Large intestine (tissue), 3 donors: Measurements from ENCODE around the gene CCDC66. TPM values are rescaled to one million over a fixed set of nuclear protein-coding genes. Genes with fewer than 3 reads are reported as not detected.

Experiments
- DNase-seq, 2 donors: peaks; one replicate each; pipeline versions ENCODE4 v3.0.0 to v3.0.0-alpha.2; 2013
- H3K27ac ChIP-seq: one replicate; pipeline ENCODE4 v1.5.1; 2013; ENCODE audit warnings: low read length
- H3K27me3 ChIP-seq: 2 replicates; pipeline ENCODE4 v1.6.1; 2013; ENCODE audit warnings: low read length; ENCODE audit not compliant: control insufficient read depth, insufficient read depth
- H3K36me3 ChIP-seq: 2 replicates; pipeline ENCODE4 v1.6.1; 2013; ENCODE audit warnings: low read length; ENCODE audit not compliant: control insufficient read depth, insufficient read depth
- H3K4me1 ChIP-seq: one replicate; pipeline ENCODE4 v1.6.1; 2013; ENCODE audit warnings: low read length; ENCODE audit not compliant: control insufficient read depth, insufficient read depth
- H3K4me3 ChIP-seq: one replicate; pipeline ENCODE4 v1.5.1; 2013; ENCODE audit warnings: low read length
- H3K9me3 ChIP-seq: one replicate; pipeline ENCODE4 v1.6.1; 2013; ENCODE audit warnings: mild to moderate bottlenecking, low read depth, low read length, moderate library complexity; ENCODE audit not compliant: control insufficient read depth
- WGBS: methylation state at CpG from one replicate; pipeline ENCODE4 v1.1.5; 2013; ENCODE audit warnings: low lambda C conversion rate; ENCODE audit not compliant: insufficient coverage; 5-methylcytosine and 5-hydroxymethylcytosine counted together
- polyA plus RNA-seq: library from polyadenylated mRNA; unstranded; fragments of 120-200 nt; gene quantifications from one replicate; pipeline ENCODE4 v1.2.1, GENCODE V29; 2013

CCDC66 gene
- polyA plus RNA-seq, 1 donor: 24.5 TPM

- Histone ChIP-seq H3K9me3 (peaks cover 4% of the 10 kb centered on the region), H3K27ac (no peak overlapping the region), H3K36me3 (peaks cover 52% of the 10 kb centered on the region), H3K27me3 (no peaks in the 10 kb centered on the region), H3K4me3 (no peak overlapping the region), H3K4me1 (no peaks in the 10 kb centered on the region)
- DNase-seq: no peak
- WGBS: no CpG with 5 or more reads among the region's 1 CpG
These were observed 98.7 kb downstream of the CCDC66 start for GRCh38 chr3:56655709-56656108.

GRCh38 chr3:56664823-56665222, 107.8 kb downstream of the CCDC66 start:
- no peaks in the 10 kb centered on the region for H3K9me3 ChIP-seq
- no CpG with 5 or more reads among the region's 2 CpGs for WGBS
- H3K36me3 ChIP-seq: peaks cover 63% of the 10 kb centered on the region

GRCh38 chr3:56667973-56668579, 111.1 kb downstream of the CCDC66 start:
- Histone ChIP-seq H3K27me3 (no peaks in the 10 kb centered on the region), H3K4me1 (no peaks in the 10 kb centered on the region), H3K4me3 (no peak overlapping the region), H3K27ac (no peak overlapping the region), H3K9me3 (no peaks in the 10 kb centered on the region), H3K36me3 (peaks cover 54% of the 10 kb centered on the region)
- 100% methylated on average over 1 of the region's 3 CpGs for WGBS
- DNase-seq: peak in 1 of 2 donors; percentile 9

More at GRCh38 chr3:56664823-56665222, 107.8 kb downstream of the CCDC66 start:
- Histone ChIP-seq H3K27ac (no peak overlapping the region), H3K27me3 (no peaks in the 10 kb centered on the region), H3K4me3 (no peak overlapping the region), H3K4me1 (no peaks in the 10 kb centered on the region)
- no peak for DNase-seq

Other genes starting within 250 kb of the CCDC66 start
- 2.4 TPM for gene ERC2, start 88.7 kb upstream of the CCDC66 start, polyA plus RNA-seq
- gene TASOR, start 126.1 kb downstream of the CCDC66 start, polyA plus RNA-seq: 47.9 TPM
- gene ARHGEF3, start 244.8 kb downstream of the CCDC66 start, polyA plus RNA-seq: 9.2 TPM